ENCODE data around the gene PRKRIP1. TPM values are rescaled to one million over a fixed set of nuclear protein-coding genes. Genes with fewer than 3 reads are reported as not detected.
"Not testable (repeated sequence)": the region's sequence is repeated elsewhere in the genome, so short reads cannot be mapped to it uniquely, and the experiment has no call there.

PRKRIP1 gene
- total RNA-seq, 1 experiment from 2014 or later, result 25.9 TPM

GRCh38 chr7:102467581-102468477 is 71.7 kb downstream of the PRKRIP1 start:
- no peak for DNase-seq (ENCODE audit: low read depth, low spot score)
- in situ Hi-C loops (cut with HindIII; ENCODE audit: low pct_unique_long_range_greater_than_20kb, low sequenced_read_pairs), result no loop called here

GRCh38 chr7:102468478-102469350 is 72.6 kb downstream of the PRKRIP1 start:
- no peak for DNase-seq (ENCODE audit: low read depth, low spot score)
- in situ Hi-C loops (cut with HindIII; ENCODE audit: low pct_unique_long_range_greater_than_20kb, low sequenced_read_pairs), result no loop called here

GRCh38 chr7:102469351-102469971 is 73.3 kb downstream of the PRKRIP1 start:
- no peak for DNase-seq (ENCODE audit: low read depth, low spot score)
- in situ Hi-C loops (cut with HindIII; ENCODE audit: low pct_unique_long_range_greater_than_20kb, low sequenced_read_pairs), result no loop called here

- DNase-seq (ENCODE audit: low read depth, low spot score), result no peak
- in situ Hi-C loops (cut with HindIII; ENCODE audit: low pct_unique_long_range_greater_than_20kb, low sequenced_read_pairs), result no loop called here
Measured at GRCh38 chr7:102469972-102470825, 74.0 kb downstream of the PRKRIP1 start.

- in situ Hi-C loops (cut with HindIII; ENCODE audit: low pct_unique_long_range_greater_than_20kb, low sequenced_read_pairs), result no loop called here
- no peak for DNase-seq (ENCODE audit: low read depth, low spot score)
Measured at GRCh38 chr7:102471791-102472125, 75.6 kb downstream of the PRKRIP1 start.

GRCh38 chr7:102472126-102473041 is 76.2 kb downstream of the PRKRIP1 start:
- in situ Hi-C loops (cut with HindIII; ENCODE audit: low pct_unique_long_range_greater_than_20kb, low sequenced_read_pairs), result no loop called here
- DNase-seq (ENCODE audit: low read depth, low spot score), result no peak

GRCh38 chr7:102473271-102473991 is 77.3 kb downstream of the PRKRIP1 start:
- in situ Hi-C loops (cut with HindIII; ENCODE audit: low pct_unique_long_range_greater_than_20kb, low sequenced_read_pairs), result no loop called here
- DNase-seq (ENCODE audit: low read depth, low spot score), result no peak

- in situ Hi-C loops (cut with HindIII; ENCODE audit: low pct_unique_long_range_greater_than_20kb, low sequenced_read_pairs); DNase-seq (ENCODE audit: low read depth, low spot score): not testable (repeated sequence)
Measured at GRCh38 chr7:102474116-102474515, 78.0 kb downstream of the PRKRIP1 start.

- DNase-seq (ENCODE audit: low read depth, low spot score); in situ Hi-C loops (cut with HindIII; ENCODE audit: low pct_unique_long_range_greater_than_20kb, low sequenced_read_pairs): not testable (repeated sequence)
Measured at GRCh38 chr7:102474736-102475435, 78.7 kb downstream of the PRKRIP1 start.

Small RNA genes within 50 kb of the gene (small RNA-seq; reads per million reads assigned to genes)
- gene AC091390.4 (0 reads per million in 2 experiments), gene MIR548O (0 reads per million in 2 experiments)

Other genes with a start within 250 kb of the PRKRIP1 start
- 2.5 and 4.5 TPM in 2 replicates for gene SH2B2, start 109.5 kb upstream of the PRKRIP1 start, total RNA-seq (2014; rRNA removed; shearing (Covaris generic))
- not detected in 2 replicates for gene SPDYE6, start 39.9 kb upstream of the PRKRIP1 start, total RNA-seq (2014; rRNA removed; shearing (Covaris generic))
- gene ORAI2, start 37.2 kb downstream of the PRKRIP1 start, total RNA-seq (2014; rRNA removed; shearing (Covaris generic)), result 21.4 and 22.3 TPM in 2 replicates
- 17.9 and 19.5 TPM in 2 replicates for gene ALKBH4, start 68.5 kb downstream of the PRKRIP1 start, total RNA-seq (2014; rRNA removed; shearing (Covaris generic))
- 33.3 and 37.2 TPM in 2 replicates for gene LRWD1, start 68.6 kb downstream of the PRKRIP1 start, total RNA-seq (2014; rRNA removed; shearing (Covaris generic))
- gene POLR2J, start 82.6 kb downstream of the PRKRIP1 start, total RNA-seq (2014; rRNA removed; shearing (Covaris generic)), result 81.3 and 105 TPM in 2 replicates
- 1.1 and 2.7 TPM in 2 replicates for gene RASA4B, start 121.4 kb downstream of the PRKRIP1 start, total RNA-seq (2014; rRNA removed; shearing (Covaris generic))
- gene UPK3BL2, start 147.3 kb downstream of the PRKRIP1 start, total RNA-seq (2014; rRNA removed; shearing (Covaris generic)), result 1.8 and 2.3 TPM in 2 replicates
- gene SPDYE2, start 154.9 kb downstream of the PRKRIP1 start, total RNA-seq (2014; rRNA removed; shearing (Covaris generic)), result not detected in 2 replicates
- gene POLR2J3, start 176.2 kb downstream of the PRKRIP1 start, total RNA-seq (2014; rRNA removed; shearing (Covaris generic)), result 15.2 and 16.2 TPM in 2 replicates
- gene RASA4, start 220.4 kb downstream of the PRKRIP1 start, total RNA-seq (2014; rRNA removed; shearing (Covaris generic)), result 0.61 and 1.2 TPM in 2 replicates
- gene UPK3BL1, start 246.4 kb downstream of the PRKRIP1 start, total RNA-seq (2014; rRNA removed; shearing (Covaris generic)), result 5.6 and 7.8 TPM in 2 replicates

All from SK-MEL-5 (cell line).